Activated CD4-positive, alpha-beta T cell treated with anti-CD3 and anti-CD28 coated beads for 4 hours (primary cell): Measurements from ENCODE around the gene LOXHD1.

ENCODE experiments used
- DNase-seq, 2 donors: peaks; one replicate each; pipeline ENCODE4 v3.0.0-alpha.2; 2020

Gene LOXHD1

DNA sequence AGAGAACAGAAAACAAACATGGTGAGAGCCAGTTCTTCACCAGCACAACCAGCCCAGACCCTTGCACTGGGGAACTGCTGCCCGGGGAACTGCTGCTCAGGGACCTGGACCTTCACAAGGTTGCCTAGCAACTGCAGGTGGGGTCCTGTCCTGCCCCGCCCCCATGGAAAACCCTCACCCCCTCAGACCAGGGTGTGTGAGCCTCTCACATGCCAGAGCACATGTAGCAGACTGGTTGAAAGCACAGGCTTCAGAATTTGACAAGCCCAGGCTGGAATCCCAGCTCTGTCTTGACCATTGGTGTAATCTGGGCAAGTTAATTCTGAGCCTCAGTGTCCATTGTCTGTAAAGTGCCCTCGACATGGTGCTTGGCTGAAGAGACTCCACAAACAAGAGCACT, 118.6 kb downstream of the LOXHD1 start:
- no peak for DNase-seq

DNA sequence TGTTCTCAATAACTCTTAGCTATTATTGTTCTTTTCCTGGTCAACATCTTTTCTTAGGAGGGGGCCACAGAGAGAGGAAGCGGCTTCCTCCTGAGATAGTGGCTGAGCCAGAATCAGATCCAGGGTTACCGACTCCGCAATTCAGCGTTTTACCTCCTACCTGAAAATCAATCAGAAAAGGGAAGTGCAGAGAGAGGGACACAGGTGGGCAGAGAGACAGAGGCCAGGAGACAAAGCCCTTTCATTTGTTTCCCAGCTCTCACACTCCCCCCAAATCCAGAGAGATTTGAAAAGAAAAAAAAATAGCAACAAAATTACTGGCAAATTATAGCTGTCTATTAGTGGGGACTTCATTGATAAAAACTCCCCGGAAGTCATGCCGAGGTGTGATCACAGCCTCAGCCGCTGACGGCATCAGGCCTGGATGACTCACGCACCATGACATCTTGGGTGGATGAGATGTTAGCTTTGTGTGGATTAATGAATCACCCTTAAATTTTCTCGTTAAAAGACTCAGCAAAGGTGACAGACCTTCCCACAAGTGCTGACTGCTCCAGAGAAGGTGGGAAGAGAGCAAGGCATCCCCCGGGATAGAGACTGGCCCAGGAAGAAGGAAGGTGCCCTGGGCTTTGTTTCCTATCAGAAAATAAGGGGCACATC, 120.7 kb downstream of the LOXHD1 start:
- no peak for DNase-seq

DNA sequence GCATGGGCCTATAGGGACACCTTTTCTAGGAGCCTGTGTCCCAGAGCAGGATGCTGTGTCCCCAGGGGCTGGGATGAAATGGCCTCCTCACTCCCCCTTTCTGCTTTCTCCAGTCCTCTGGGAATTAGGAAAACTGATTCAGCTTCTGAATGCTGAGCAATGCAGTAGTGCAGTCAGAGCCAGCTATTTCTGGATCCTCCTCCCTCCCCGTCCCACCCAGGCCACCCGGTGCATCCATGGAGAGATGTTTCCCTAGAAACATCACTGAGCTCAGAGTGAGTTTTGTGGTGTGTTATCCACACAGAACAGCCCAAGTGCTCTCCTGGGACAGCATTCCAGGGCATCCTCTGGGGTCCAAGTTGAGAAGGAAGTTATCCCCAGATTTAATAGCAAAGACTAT, 125.5 kb downstream of the LOXHD1 start:
- DNase-seq: no peak

DNA sequence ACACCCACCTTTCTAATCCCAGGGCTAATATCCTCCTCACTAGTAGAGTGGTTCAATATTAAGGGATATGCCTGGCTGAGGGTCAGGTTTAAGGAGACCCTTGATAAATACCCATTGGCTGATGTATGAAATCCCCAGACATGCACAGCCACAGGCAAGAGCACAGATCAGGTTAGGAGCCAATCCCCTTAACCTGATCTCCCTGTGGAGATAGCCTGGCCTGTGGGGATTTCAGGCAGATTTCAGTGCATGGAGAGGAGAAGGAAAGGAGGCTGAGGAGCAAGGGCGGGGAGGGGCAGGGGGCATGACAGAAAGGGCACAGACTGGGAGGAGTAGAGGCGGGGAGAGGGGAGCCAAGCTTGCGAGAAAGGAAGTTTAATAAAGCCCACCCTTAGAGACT, 129.0 kb downstream of the LOXHD1 start:
- DNase-seq: no peak

DNA sequence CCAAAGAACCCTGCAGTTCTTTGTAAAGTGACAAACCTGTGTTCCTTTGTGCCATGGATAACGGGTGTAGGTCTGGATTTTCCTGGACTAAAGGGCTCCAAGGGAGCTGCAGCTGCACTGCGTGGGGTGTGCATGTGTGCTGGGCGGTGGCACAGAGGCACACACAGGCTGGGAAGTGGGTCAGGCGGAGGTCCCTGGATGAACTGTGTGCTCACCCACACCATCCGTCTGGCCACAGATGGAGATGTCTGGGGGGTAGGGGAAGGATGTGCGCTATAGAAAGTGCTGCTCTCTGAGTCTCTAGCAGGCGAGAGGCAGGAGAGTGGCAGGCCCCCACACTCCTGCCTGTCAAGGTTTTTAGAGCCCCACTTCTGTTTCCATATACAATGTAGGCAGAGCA, 137.2 kb downstream of the LOXHD1 start:
- no peak for DNase-seq

DNA sequence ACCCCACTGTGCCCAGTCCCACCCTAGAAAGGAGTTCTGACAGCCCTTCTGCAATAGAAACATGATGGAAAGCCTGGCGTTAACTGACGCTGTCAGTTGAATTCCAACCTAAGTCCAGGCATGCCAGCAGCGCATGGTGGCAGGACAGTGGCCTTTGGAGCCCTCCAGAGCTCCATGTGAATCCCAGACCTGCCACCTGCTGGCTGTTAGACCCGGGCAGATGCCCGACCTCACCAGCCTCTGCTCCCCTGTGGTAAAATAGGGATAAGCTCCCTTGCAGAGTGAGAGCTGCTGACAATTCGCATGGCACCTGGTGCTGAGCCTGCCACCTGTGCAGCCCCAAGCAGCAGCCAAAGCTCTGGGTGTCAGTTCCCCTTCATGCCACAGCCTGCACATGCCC, 138.6 kb downstream of the LOXHD1 start:
- no peak for DNase-seq

DNA sequence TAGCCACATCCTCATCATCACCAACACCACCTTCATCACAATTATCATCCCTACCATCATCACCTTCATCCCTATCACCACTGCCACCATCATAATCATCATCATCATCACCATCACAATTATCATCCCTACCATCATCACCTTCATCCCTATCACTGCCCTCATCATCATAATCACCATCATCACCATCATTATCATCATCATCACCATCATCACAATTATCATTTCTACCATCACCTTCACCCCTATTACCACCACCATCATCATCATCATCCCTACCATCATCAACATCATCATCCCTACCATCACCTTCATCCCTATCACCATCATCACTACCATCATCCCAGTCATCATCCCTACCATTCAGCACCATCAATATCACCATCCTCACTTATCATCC, 140.5 kb downstream of the LOXHD1 start:
- no peak for DNase-seq

DNA sequence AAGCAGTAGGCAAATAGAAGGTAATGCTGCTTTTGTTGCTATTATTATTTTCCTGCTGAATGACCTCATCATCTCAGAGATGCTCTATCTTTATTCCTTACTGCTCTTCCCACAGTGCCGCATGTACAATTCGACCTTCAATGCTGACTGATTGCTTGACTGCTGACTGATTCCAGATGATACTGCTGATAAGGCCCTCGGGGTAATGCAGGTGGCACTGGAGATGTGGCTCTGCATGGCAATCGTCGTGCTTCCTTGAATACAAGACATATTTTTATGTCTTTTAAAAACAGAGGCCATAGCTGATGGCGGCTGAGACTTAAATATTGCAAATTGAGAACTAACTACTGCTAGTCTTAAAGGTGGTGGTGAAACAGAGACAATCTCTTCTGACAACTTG, 146.6 kb downstream of the LOXHD1 start:
- DNase-seq: no peak

DNA sequence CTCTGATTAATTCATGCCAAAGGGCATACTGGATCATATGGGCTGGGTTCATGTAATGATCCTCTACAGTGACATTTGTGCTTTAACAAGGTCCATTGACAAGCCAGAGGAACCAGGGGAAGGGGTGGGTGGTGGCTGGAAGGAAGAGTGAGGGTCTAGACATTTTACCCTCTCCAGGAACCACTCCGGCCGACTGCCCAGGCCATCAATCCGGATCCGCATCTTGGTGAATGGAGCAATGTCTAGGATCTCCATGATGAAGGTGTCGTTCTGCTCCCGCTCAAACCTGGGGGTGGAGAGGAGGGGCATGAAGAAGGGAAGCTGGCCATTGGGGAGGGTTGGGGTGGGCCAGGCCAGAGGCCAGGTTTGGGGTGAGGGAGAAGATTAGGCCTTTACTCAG, 147.5 kb downstream of the LOXHD1 start:
- no peak for DNase-seq

DNA sequence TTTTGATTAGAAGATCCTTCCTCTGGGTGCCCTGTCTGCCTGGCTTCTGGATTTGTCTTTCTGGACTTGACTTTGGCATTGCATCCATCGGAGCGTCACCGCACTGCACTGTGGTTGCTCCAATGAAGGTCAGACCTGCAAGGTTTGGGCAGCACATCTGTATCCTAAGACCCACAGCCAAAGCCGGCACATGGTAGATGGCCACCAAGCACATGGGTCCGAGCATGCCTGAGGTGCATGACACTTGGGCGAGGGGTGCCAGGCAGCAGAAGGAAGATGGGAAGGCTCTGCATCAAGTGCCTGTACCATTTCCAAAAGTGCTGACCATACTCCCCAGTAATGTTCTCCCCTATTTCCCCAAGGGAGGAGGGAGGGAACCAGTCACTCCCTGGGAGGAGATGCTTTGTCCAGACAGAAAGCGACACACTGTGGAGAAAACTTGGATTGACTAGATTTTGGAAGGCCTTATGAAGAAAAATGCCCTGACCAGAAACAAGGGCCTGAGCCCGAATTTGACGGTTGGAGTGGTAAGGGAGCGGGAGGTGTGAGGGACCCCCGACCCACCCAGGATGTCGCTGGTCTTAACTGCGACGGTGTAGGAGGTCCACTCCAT, 149.9 kb downstream of the LOXHD1 start:
- no peak for DNase-seq

DNA sequence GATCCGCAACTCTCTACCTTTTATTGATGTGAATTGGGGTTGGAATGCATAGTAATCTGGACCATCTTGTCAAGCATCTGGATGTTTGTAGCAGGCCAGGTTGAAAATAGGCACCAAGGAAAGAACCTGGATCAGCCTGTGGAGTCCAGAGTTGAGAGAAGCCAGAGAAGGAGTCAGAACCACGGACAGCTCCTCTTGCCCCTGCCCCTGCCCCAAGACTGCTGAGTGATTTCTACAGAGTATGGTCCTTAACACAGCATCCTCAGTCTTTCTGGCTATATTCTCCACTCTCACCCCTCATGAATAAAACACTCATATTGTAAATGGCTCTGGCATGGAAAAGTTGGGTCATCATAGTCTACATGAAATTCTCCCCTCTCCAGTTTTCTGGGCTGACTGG, 154.6 kb downstream of the LOXHD1 start:
- DNase-seq: no peak

DNA sequence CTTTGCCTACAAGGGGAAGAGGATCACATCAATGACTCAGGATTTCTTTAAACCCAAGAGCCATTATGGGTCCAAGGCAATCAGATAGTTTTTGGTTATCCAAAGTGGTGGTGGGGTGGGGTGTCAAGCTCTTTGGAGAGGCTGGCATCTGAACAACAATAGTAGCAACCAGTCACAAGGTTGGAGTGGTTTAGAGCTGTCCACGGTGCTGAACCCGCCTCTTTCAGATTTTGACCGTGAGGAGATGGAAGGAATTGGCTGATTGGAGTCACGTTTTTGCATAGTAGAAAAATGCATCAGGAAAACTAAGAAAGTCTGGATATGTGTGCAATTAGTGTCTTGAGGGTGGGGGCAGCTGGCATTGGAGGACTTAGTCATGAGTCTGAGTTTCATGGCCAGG, 159.9 kb downstream of the LOXHD1 start:
- no peak for DNase-seq

DNA sequence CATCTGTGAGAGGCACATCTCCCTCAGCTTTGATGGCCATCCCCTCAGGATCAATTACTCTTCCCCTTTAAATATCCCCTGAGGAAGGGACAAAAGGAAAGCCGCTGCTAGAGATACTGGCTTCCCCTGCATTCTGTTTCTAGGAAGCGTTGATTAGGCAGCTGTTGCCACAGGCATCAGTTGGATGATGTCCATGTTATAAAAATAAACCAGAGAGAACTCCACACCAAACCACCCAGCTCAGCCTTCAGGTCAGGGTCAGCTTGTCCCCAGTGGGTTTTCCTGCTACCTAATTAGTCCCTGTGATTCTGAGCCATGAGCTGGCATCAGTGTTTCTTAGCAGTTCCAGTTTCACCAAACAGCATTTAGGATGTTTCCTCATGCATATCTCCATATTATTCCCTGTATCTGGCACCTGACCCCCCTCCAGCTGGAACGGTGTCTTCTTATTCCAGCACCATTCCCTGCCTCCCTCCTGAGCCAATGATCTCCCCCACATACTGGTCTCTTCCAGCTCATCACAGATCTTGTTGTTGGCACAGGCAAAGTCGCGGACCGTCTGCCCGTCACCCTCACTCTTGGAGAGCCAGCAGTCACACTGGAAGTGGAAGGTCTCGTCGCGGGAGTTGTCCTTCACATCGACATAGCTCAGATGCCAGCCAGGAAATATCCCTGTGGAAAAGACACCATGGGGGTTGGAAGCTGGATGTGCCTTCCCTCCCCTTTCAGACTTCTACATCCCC, 168.4 kb downstream of the LOXHD1 start:
- DNase-seq: no peak

DNA sequence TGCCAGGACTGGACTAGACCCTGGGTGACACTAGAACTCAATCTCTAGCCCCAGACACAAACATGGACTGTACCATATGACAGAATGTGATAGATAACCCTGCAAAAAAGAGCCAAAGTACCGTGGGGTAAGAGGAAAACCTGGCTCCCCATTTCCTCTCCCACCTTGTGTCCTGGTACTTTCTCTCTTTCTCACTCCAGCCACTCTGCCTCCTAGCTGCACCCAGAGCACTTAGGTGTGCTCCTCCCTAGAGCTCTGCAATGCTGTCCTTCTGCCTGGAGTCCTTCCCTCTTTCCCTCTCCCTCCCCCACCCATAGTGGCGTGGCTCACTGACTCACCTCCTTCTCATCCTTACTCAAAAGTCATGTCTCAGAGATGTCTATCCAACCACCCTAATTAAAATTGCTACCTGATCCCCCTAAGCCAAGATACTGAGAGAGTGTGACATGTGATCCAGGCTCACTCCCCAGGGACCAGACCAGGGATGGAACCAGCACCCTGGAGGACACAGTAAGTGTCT, 171.3 kb downstream of the LOXHD1 start:
- DNase-seq: no peak

DNA sequence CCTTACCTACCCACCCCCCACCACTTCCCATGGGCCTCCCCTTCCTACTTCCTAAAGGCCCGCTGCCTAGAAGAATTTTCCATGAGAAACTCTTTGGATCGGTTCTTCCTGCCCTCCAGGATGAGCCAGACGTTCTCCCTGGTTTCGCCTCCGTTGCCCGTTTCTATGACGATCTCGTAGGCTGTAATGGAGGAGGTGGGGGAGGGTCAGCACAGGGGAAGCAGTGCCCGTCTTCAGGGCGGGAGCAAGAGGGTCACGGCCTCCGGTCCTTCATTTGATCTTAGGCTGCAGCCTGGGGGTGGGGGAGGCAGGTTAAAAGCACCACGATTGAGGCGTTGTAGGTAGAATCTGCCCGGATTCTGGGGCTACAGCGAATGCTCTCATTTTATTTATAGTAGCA, 172.0 kb downstream of the LOXHD1 start:
- no peak for DNase-seq

DNA sequence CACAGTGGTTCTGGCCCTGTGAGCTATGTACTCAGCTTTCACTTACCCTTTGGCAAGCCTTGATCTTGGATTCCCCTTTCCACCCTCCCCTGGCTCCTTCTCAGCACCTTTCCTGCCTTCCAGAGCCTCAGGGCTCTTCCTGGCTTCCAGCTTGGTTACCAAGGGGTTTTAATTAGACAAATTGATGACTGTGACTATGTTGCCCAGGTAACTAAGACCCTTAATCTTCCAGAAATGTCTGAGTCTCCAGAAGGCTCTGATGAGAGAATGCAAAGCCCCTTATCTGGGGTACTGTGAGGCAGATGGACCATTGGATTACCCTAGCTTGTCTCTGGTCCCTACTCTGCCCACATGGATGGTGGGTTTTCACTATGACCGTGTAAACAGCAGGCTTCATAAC, 174.2 kb downstream of the LOXHD1 start:
- no peak for DNase-seq

DNA sequence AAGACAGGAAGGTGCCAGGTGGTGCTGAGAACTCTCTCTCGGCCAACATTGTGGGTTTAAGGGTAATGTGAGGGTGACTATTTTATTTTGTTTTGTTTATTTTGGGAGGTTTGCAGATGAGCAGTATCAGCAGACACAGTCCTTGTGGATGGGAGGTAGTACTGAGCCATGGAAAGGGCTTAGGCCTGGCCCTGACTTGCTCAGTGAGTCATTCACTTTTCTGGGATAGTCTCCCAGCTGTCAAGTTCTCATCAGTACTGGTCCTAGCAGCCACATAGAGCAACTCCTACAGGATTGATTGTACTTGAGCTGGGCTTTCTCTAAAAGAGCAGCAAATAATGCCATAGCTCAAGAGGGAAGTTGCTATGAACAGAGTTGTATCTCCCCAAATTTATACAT, 175.2 kb downstream of the LOXHD1 start:
- no peak for DNase-seq

DNA sequence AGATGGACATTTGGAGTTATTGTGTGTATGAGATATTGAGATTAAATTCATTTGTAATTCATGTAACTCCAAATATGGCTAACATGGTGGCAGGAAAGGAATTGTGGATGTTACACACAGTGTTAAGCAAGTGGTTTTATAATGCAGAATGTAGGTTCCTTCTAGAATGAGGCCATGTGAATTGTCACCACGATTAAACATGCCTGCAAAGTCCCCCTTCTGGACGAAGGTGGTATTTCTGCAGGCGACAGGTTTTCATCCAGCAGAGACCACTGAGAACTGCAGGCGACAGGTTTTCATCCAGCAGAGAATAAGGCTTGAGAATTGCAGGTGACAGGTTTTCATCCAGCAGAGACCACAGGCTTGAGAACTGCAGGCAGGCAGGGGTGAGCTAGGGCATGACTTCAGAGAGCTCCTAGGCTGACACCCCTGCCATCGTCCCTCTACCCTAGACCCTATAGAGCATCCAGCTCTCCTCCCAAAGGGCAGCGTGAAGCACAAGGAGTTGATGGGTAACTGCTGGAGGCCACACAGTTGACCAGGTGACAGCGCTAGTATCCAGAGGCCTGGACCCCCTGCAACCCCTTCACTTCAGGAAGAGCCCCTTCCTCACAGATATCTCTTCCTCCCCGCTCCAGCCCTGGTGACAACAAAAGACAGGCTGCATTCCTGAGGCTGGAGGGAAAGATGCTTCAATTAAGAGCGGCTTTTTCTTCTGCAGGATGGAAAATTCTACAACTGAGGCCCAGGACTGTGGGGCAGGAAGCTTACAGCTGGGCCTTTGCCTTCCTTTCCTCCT, 175.8 kb downstream of the LOXHD1 start:
- peak; percentile 31 to 49 for DNase-seq

DNA sequence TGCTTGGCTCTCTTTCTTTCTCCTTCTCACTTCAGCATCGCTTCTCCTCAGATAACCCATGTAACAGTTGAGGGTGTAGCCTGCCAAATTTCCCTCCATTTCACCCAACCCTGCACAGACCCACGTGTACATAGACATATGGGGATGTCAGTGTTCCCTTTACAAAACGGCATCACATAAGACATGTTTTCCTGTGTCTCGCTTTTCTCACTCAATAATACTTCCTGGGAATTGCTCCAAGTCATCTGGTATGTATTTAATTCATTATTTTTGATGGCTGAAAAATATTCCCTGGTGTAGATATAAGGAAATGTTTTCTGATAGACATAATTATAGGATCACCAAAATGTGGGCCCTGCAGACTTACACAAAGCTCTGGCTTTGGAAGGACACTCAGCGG, 176.8 kb downstream of the LOXHD1 start:
- no peak for DNase-seq

DNA sequence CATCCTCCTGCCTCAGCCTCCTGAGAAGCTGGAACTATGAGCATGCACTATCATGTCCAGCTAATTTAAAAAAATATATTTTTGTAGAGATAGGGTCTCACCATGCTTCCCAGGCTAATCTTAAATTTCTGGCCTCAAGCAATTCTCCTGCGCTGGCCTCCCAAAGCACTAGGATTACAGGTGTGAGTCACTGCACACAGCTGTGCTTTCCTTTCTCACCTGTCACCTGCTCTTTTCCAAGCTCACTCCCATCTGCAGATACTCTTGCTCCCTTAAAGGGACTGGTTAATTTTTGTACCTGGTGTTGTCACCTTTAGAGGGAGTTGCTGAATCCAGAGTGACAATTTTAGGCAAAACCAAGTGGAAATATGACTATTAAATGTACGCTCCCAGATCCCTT, 178.2 kb downstream of the LOXHD1 start:
- DNase-seq: no peak

DNA sequence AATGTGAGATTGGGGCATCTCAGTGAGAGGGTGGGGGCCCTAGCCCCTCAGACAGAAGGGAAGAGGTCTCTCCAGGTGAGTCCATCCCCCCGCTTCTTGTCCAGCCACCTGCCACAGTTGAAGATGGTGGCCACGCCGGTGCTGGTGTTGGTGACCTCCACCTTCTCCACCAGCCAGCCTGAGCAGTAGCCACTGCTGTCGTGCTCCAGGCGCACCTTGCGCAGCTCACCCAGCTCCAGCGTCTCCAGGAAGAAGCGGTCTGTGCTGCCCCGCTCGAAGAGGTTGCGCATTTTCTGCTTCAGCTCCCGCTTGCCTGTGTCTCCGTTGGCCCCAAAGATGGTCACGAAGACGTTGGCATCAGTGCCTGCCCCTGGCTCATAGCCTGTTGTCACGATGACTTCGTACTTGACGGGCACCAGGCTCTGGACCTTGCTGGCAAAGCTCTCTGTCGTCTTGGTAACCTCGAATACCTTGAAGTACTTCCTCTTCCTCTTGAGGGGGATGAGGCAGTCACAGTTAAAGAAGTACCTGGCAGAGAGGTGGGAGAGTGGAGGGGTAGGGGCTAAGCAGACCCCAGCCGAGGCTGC, 179.5 kb downstream of the LOXHD1 start:
- no peak for DNase-seq

DNA sequence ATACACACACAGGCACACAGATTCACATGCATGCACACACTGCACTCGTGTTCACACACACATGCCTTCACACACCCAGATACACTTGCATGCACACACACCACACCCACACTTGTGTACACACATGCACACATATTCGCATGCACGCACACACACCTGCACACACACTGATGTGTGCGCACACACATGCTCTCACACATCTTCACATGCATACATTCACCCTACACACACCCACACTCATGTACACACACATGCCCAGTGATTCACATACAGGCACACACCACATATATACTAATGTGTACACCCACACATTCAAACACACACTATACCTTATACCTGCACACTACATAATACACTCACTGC, 181.6 kb downstream of the LOXHD1 start:
- DNase-seq: no peak
